Measurements from ENCODE around the gene RHOT2.

RHOT2 gene

GRCh38 chr16:652454-653305 lies 15.3 kb upstream of the RHOT2 start:
- TF ChIP-seq NFRKB (IDR thresholded peaks at IDR 0.05) (no peak), PKNOX1 (IDR thresholded peaks at IDR 0.05) (no peak), FOXA1 (IDR thresholded peaks at IDR 0.05) (no peak), ELF4 (IDR thresholded peaks at IDR 0.05) (no peak), SUZ12 (IDR thresholded peaks at IDR 0.05) (no peak), HDGF (IDR thresholded peaks at IDR 0.05; ENCODE audit: borderline replicate concordance) (no peak), FOXM1 (IDR thresholded peaks at IDR 0.05; ENCODE audit: borderline replicate concordance) (no peak)
- ChIA-PET CTCF (interaction anchor here (0.9 kb wide), 1 partner anchor 15 kb away, joined by 3 read pairs; no protein-coding TSS in a partner anchor), POLR2A (interaction anchor here (0.6 to 1.1 kb wide), 3 partner anchors 10 to 20 kb away, joined by 3 read pairs; partner anchors contain the start of gene METTL26)
- DNase-seq (ENCODE audit: extremely low spot score), result no peak

- ChIA-PET POLR2A (no interaction called here), CTCF (no interaction called here)
- TF ChIP-seq CTBP1 (IDR thresholded peaks at IDR 0.05; ENCODE audit: borderline replicate concordance), result no peak
- no peak for TF ChIP-seq ELF4 (IDR thresholded peaks at IDR 0.05)
- TF ChIP-seq LEF1 (IDR thresholded peaks at IDR 0.05; ENCODE audit: borderline replicate concordance), result no peak
- DNase-seq (ENCODE audit: extremely low spot score), result no peak
These were observed 13.9 kb upstream of the RHOT2 start for GRCh38 chr16:654034-654433.

GRCh38 chr16:657487-657886 lies 10.4 kb upstream of the RHOT2 start:
- ChIA-PET CTCF (no interaction called here), POLR2A (no interaction called here)
- DNase-seq (ENCODE audit: extremely low spot score), result no peak
- no peak for TF ChIP-seq HDGF (IDR thresholded peaks at IDR 0.05; ENCODE audit: borderline replicate concordance)
- TF ChIP-seq TARDBP (IDR thresholded peaks at IDR 0.05), result no peak
- no peak for TF ChIP-seq FOXK2 (IDR thresholded peaks at IDR 0.05)
- TF ChIP-seq FOXA1 (IDR thresholded peaks at IDR 0.05), result no peak
- TF ChIP-seq SUZ12 (IDR thresholded peaks at IDR 0.05), result no peak
- no peak for TF ChIP-seq SP1 (IDR thresholded peaks at IDR 0.05)
- no peak for TF ChIP-seq PKNOX1 (IDR thresholded peaks at IDR 0.05)
- TF ChIP-seq BHLHE40 (IDR thresholded peaks at IDR 0.05; ENCODE audit: borderline replicate concordance), result no peak
- TF ChIP-seq ARNT (IDR thresholded peaks at IDR 0.05), result no peak
- no peak for TF ChIP-seq ELF4 (IDR thresholded peaks at IDR 0.05)
- TF ChIP-seq L3MBTL2 (conservative IDR thresholded peaks at IDR 0.05), result no peak
- no peak for TF ChIP-seq FOXM1 (IDR thresholded peaks at IDR 0.05; ENCODE audit: borderline replicate concordance)
- no peak for TF ChIP-seq CTBP1 (IDR thresholded peaks at IDR 0.05; ENCODE audit: borderline replicate concordance)
- TF ChIP-seq LEF1 (IDR thresholded peaks at IDR 0.05; ENCODE audit: borderline replicate concordance), result no peak
- TF ChIP-seq NFRKB (IDR thresholded peaks at IDR 0.05), result no peak
- no peak for TF ChIP-seq ZNF384 (IDR thresholded peaks at IDR 0.05)

GRCh38 chr16:658679-659571 lies 9.0 kb upstream of the RHOT2 start:
- TF ChIP-seq L3MBTL2 (conservative IDR thresholded peaks at IDR 0.05) (no peak), FOXK2 (IDR thresholded peaks at IDR 0.05) (no peak), HDGF (IDR thresholded peaks at IDR 0.05; ENCODE audit: borderline replicate concordance) (no peak), SUZ12 (IDR thresholded peaks at IDR 0.05) (no peak), ZNF384 (IDR thresholded peaks at IDR 0.05) (no peak), BHLHE40 (IDR thresholded peaks at IDR 0.05; ENCODE audit: borderline replicate concordance) (no peak), CTBP1 (IDR thresholded peaks at IDR 0.05; ENCODE audit: borderline replicate concordance) (no peak), NFRKB (IDR thresholded peaks at IDR 0.05) (no peak), PKNOX1 (IDR thresholded peaks at IDR 0.05) (no peak), LEF1 (IDR thresholded peaks at IDR 0.05; ENCODE audit: borderline replicate concordance) (no peak), FOXA1 (IDR thresholded peaks at IDR 0.05) (no peak), ELF4 (IDR thresholded peaks at IDR 0.05) (no peak), SP1 (IDR thresholded peaks at IDR 0.05) (no peak), TARDBP (IDR thresholded peaks at IDR 0.05) (no peak), ARNT (IDR thresholded peaks at IDR 0.05) (no peak), FOXM1 (IDR thresholded peaks at IDR 0.05; ENCODE audit: borderline replicate concordance) (no peak)
- no peak for DNase-seq (ENCODE audit: extremely low spot score)
- POLR2A ChIA-PET, result interaction anchor here (1.1 to 2.2 kb wide), 3 partner anchors 9 to 23 kb away, joined by 3 to 12 read pairs (median 6); partner anchors contain the start of genes RHBDL1 and WDR90
- CTCF ChIA-PET, result interaction anchor here (1.7 kb wide), 1 partner anchor 8 kb away, joined by 4 read pairs; no protein-coding TSS in a partner anchor

GRCh38 chr16:659618-660017 lies 8.3 kb upstream of the RHOT2 start:
- ChIA-PET POLR2A (interaction anchor here (1.1 to 2.2 kb wide), 5 partner anchors 9 to 22 kb away, joined by 3 to 12 read pairs (median 6); partner anchors contain the start of genes RHBDL1, STUB1 and WDR90), CTCF (interaction anchor here (0.6 to 1.7 kb wide), 2 partner anchors 9 to 19 kb away, joined by 4 to 5 read pairs; no protein-coding TSS in a partner anchor)
- DNase-seq (ENCODE audit: extremely low spot score), result no peak
- TF ChIP-seq FOXM1 (IDR thresholded peaks at IDR 0.05; ENCODE audit: borderline replicate concordance) (no peak), LEF1 (IDR thresholded peaks at IDR 0.05; ENCODE audit: borderline replicate concordance) (no peak), NFRKB (IDR thresholded peaks at IDR 0.05) (no peak), BHLHE40 (IDR thresholded peaks at IDR 0.05; ENCODE audit: borderline replicate concordance) (no peak), ARNT (IDR thresholded peaks at IDR 0.05) (no peak), FOXK2 (IDR thresholded peaks at IDR 0.05) (no peak), HDGF (IDR thresholded peaks at IDR 0.05; ENCODE audit: borderline replicate concordance) (no peak), ELF4 (IDR thresholded peaks at IDR 0.05) (no peak)

All from HEK293T (cell line).